Endothelial cell of umbilical vein (primary cell): Measurements from ENCODE around the gene DIAPH1. TPM values are rescaled to one million over a fixed set of nuclear protein-coding genes. Genes with fewer than 3 reads are reported as not detected.

Source experiments
- BruUV-seq: library from RNA; stranded (reverse); fragments of 400-500 nt; replicated peaks from 2 replicates; lab custom pipeline; 2021; lab: Mats Ljungman, UMichigan
- CTCF ChIA-PET: fragments of 300-600, 350-600 bp; sonication (Branson Sonifier 250); formaldehyde crosslinking; loops from one replicate; lab custom pipeline; 2021; ENCODE audit warnings: antibody characterized with exemption, inconsistent platforms; lab: Charles Lee
- POLR2A ChIA-PET: fragments of 300-600, 350-600 bp; sonication (Branson Sonifier 250); formaldehyde crosslinking; loops from one replicate; lab custom pipeline; 2021; ENCODE audit warnings: antibody characterized with exemption, inconsistent platforms; lab: Charles Lee
- DNase-seq: peaks from one replicate; pipeline ENCODE4 v3.0.0-alpha.2; 2011; ENCODE audit warnings: low read depth, low spot score
- FAIRE-seq: peaks from 2 replicates; lab custom pipeline; 2011; peaks lifted over from hg19 to GRCh38; lab: Jason Lieb, UNC
- H2AFZ ChIP-seq: 2 replicates; pipeline ENCODE4 v1.6.0; 2012; ENCODE audit warnings: low read depth, low read length, control low read depth, inconsistent platforms
- H3K27ac ChIP-seq: 2 replicates; pipeline ENCODE4 v1.5.1; 2011; ENCODE audit warnings: low read depth, mild to moderate bottlenecking, control low read depth, low read length, moderate library complexity; ENCODE audit not compliant: insufficient read depth
- H3K27me3 ChIP-seq, 2 experiments: 2 replicates each; pipeline versions ENCODE4 v1.6.0 to v1.6.1; 2011; ENCODE audit warnings: low read length in 2 of 2, mixed read lengths in 1 of 2; ENCODE audit not compliant: control insufficient read depth in 2 of 2, insufficient read depth in 2 of 2
- H3K36me3 ChIP-seq, 2 experiments: 2 replicates in 1 of 2; 3 replicates in 1 of 2; pipeline ENCODE4 v1.5.1; 2011; ENCODE audit warnings: low read length in 2 of 2, mild to moderate bottlenecking in 1 of 2, moderate library complexity in 1 of 2; ENCODE audit not compliant: control insufficient read depth in 2 of 2, insufficient read depth in 2 of 2; ENCODE audit errors: extremely low read depth in 1 of 2
- H3K4me1 ChIP-seq: 3 replicates; pipeline ENCODE4 v1.5.1; 2011; ENCODE audit warnings: mild to moderate bottlenecking, low read length; ENCODE audit not compliant: control insufficient read depth, insufficient read depth; ENCODE audit errors: extremely low read depth
- H3K4me2 ChIP-seq: 2 replicates; pipeline ENCODE4 v1.6.1; 2011; ENCODE audit warnings: low read length, control low read depth, mixed read lengths; ENCODE audit not compliant: insufficient read depth
- H3K4me3 ChIP-seq, 3 experiments: fragments of 200-600 bp in 1 of 3; sonication (generic), shearing (Covaris generic) in 1 of 3; replicated peaks in 1 of 3; 2 replicates each; pipeline ENCODE4 v1.5.1; 2011 to 2016; ENCODE audit warnings: control low read depth in 3 of 3, low read length in 3 of 3, mild to moderate bottlenecking in 2 of 3, inconsistent platforms in 1 of 3, low read depth in 1 of 3, moderate library complexity in 1 of 3; ENCODE audit not compliant: insufficient read depth in 1 of 3
- H3K79me2 ChIP-seq: 2 replicates; pipeline ENCODE4 v1.6.0; 2012; ENCODE audit warnings: low read length, inconsistent platforms; ENCODE audit not compliant: control insufficient read depth, insufficient read depth
- H3K9ac ChIP-seq: replicated peaks from 2 replicates; pipeline ENCODE3; 2011; ENCODE audit warnings: low read length, control low read depth; ENCODE audit not compliant: insufficient read depth; ENCODE audit errors: extremely low read depth
- H3K9me1 ChIP-seq: replicated peaks from 3 replicates; pipeline ENCODE4 v1.6.0; 2011; ENCODE audit warnings: mild to moderate bottlenecking, low read length; ENCODE audit not compliant: control insufficient read depth, insufficient read depth; ENCODE audit errors: extremely low read depth
- H3K9me3 ChIP-seq: replicated peaks from 2 replicates; pipeline ENCODE4 v1.5.1; 2012; ENCODE audit warnings: low read length, inconsistent platforms; ENCODE audit not compliant: control insufficient read depth, insufficient read depth
- H4K20me1 ChIP-seq: replicated peaks from 2 replicates; pipeline ENCODE3; 2011; ENCODE audit warnings: mild to moderate bottlenecking, low read length; ENCODE audit not compliant: control insufficient read depth, insufficient read depth; ENCODE audit errors: extremely low read depth
- EZH2 ChIP-seq: IDR thresholded peaks from 2 replicates; pipeline ENCODE4 v1.6.1; 2012; ENCODE audit warnings: borderline replicate concordance, low read depth, mild to moderate bottlenecking, moderate library complexity, low read length, inconsistent platforms; ENCODE audit not compliant: severe bottlenecking
- FOS ChIP-seq: IDR thresholded peaks from 2 replicates; pipeline ENCODE4 v1.6.1; 2011; ENCODE audit warnings: mild to moderate bottlenecking, low read length, moderate library complexity, borderline replicate concordance; ENCODE audit not compliant: insufficient read depth
- GATA2 ChIP-seq: IDR thresholded peaks from 2 replicates; pipeline ENCODE4 v1.7.0; 2011; ENCODE audit warnings: low read depth, mild to moderate bottlenecking, moderate library complexity, mixed read lengths, low read length; ENCODE audit not compliant: insufficient read length, insufficient read depth
- JUN ChIP-seq: IDR thresholded peaks from 2 replicates; pipeline ENCODE4 v1.6.1; 2011; ENCODE audit warnings: borderline replicate concordance, low read depth; ENCODE audit not compliant: insufficient read length, insufficient read depth
- MYC ChIP-seq: IDR thresholded peaks from one replicate; pipeline ENCODE4 v1.6.1; 2011; ENCODE audit warnings: mild to moderate bottlenecking, low read depth, low read length
- POLR2A ChIP-seq: IDR thresholded peaks from 2 replicates; pipeline ENCODE4 v1.6.1; 2012; ENCODE audit warnings: low read depth, mild to moderate bottlenecking, control low read depth, low read length
- POLR2AphosphoS5 ChIP-seq: IDR thresholded peaks from 2 replicates; pipeline ENCODE4 v1.6.1; 2012; ENCODE audit warnings: low read depth, mild to moderate bottlenecking, control low read depth, low read length, moderate library complexity; ENCODE audit not compliant: insufficient read depth
- dilution Hi-C: fragments of 300-500 bp; cut with MboI; formaldehyde crosslinking; loops from one replicate; pipeline ENCODE4 v1.15.0; 2019; ENCODE audit warnings: low sequenced_read_pairs; ENCODE audit not compliant: extremely low pct_ligation_motif_present
- intact Hi-C: fragments of 100-400 bp; cut with micrococcal nuclease; formaldehyde crosslinking; loops from one replicate; pipeline ENCODE4 v1.10.0; 2022
- polyA plus RNA-seq, 4 experiments: library from polyadenylated mRNA; depleted of rRNA in 3 of 4; stranded (reverse) in 3 of 4; unstranded in 1 of 4; fragments of >200 nt; gene quantifications; 2 replicates each; pipeline versions ENCODE4 v1.2.1 to v1.2.3, GENCODE V29; 2011 to 2012; ENCODE audit warnings: missing spikeins in 1 of 4
- total RNA-seq: library from RNA; stranded (reverse); gene quantifications from 2 replicates; pipeline ENCODE4 v1.2.3, GENCODE V29; 2021
- TF ChIP-seq, protein P1 (sequence below): IDR thresholded peaks from 2 replicates; pipeline ENCODE4 v1.6.1; 2011; ENCODE audit not compliant: insufficient read depth, insufficient read length
- TF ChIP-seq, protein P2 (sequence below), 2 donors: IDR thresholded peaks; 1 replicate in 1 of 2; 2 replicates in 1 of 2; pipeline ENCODE4 v1.5.1; 2011; ENCODE audit warnings: low read length in 2 of 2, mild to moderate bottlenecking in 2 of 2, moderate library complexity in 2 of 2, control low read depth in 1 of 2, inconsistent platforms in 1 of 2, low read depth in 1 of 2; ENCODE audit not compliant: insufficient read depth in 1 of 2; ENCODE audit errors: extremely low read depth in 1 of 2

Gene DIAPH1
- total and polyA plus RNA-seq, 2 donors (not counting 3 experiments of a cell fraction or from before 2014, with no cell fraction given) = 68.6 to 105 TPM

DNA sequence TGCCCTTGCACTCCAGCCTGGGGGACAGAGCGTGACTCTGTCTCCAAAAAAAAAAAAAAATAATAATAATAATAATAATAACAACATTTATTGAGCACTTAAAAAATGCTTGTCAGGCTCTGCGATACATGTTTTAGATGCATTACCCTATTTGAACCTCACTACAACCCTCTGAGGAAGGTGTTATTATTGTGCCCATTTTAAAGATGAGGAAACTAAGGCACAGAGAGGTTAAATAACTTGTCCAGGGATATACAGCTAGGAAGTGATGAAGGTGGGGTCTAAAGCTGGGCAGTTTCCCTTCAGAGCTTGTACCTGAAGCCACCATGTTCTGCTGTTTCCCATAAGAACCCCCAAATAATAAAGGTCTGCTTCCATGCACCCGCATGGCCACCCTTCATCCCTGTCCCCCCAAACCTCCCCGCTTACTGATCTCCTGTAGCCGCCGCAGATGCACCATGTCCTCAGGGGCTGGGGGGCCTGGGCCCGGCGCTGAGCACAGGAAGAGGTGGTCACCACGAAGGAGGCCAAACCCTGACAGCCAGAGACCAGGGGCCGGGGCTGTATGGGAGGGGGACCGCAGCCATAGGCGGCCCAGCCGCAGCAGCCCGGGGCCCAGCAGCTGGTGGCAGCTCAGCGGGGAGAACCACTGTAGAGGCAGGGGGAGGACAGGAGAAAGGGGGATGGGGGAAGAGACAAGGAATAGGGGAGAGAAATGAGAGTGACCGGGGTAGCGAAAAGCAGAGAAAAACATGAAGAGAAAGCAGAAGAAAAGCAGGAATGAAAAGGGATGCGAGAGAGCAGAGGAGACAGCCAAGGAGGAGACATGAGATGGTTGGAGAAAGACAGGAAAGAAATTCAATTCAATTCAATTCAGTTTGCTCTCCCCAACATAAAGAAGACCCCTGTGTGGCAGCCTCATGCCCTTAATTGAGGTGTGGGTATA, 47.5 kb upstream of the DIAPH1 start:
- peaks cover 9% of the 10 kb centered on the region for H3K79me2 ChIP-seq
- no TSS peak for BruUV-seq
- H3K27me3 ChIP-seq = no peaks in the 10 kb centered on the region
- DNase-seq (no peak), FAIRE-seq (no peak)
- no peaks in the 10 kb centered on the region for H3K9me1 ChIP-seq
- no peak overlapping the region for H3K4me2 ChIP-seq
- H2AFZ ChIP-seq = no peak overlapping the region
- no peak for TF ChIP-seq JUN
- no peak for TF ChIP-seq FOS
- TF ChIP-seq GATA2 = no peak
- no peak for TF ChIP-seq POLR2AphosphoS5
- TF ChIP-seq POLR2A = no peak
- TF ChIP-seq MYC = no peak
- TF ChIP-seq, protein P1, sequence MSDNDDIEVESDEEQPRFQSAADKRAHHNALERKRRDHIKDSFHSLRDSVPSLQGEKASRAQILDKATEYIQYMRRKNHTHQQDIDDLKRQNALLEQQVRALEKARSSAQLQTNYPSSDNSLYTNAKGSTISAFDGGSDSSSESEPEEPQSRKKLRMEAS = no peak
- TF ChIP-seq EZH2 = no peak
- TF ChIP-seq, protein P2, sequence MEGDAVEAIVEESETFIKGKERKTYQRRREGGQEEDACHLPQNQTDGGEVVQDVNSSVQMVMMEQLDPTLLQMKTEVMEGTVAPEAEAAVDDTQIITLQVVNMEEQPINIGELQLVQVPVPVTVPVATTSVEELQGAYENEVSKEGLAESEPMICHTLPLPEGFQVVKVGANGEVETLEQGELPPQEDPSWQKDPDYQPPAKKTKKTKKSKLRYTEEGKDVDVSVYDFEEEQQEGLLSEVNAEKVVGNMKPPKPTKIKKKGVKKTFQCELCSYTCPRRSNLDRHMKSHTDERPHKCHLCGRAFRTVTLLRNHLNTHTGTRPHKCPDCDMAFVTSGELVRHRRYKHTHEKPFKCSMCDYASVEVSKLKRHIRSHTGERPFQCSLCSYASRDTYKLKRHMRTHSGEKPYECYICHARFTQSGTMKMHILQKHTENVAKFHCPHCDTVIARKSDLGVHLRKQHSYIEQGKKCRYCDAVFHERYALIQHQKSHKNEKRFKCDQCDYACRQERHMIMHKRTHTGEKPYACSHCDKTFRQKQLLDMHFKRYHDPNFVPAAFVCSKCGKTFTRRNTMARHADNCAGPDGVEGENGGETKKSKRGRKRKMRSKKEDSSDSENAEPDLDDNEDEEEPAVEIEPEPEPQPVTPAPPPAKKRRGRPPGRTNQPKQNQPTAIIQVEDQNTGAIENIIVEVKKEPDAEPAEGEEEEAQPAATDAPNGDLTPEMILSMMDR (IDR thresholded peaks at IDR 0.05; ENCODE audit: extremely low read depth in 1 of 2, insufficient read depth in 1 of 2, low read depth in 1 of 2, low read length in 2 of 2) = no peak
- dilution Hi-C loops (no loop called here), intact Hi-C loops (loop anchor here (1.0 to 2.0 kb wide), 4 partner anchors 15 to 213 kb away; no protein-coding TSS in a partner anchor)
- no peak overlapping the region for H3K4me3 ChIP-seq
- H3K36me3 ChIP-seq = peaks cover 28 to 51% of the 10 kb centered on the region in 2 experiments
- ChIA-PET CTCF (interaction anchor here (0.9 to 5.2 kb wide), 6 partner anchors 10 to 295 kb away, joined by 3 to 61 read pairs (median 6); no protein-coding TSS in a partner anchor), POLR2A (no interaction called here)
- H3K9me3 ChIP-seq = no peaks in the 10 kb centered on the region
- H3K27ac ChIP-seq = no peak overlapping the region
- peaks cover 4% of the 10 kb centered on the region for H3K4me1 ChIP-seq
- no peak overlapping the region for H3K9ac ChIP-seq
- H4K20me1 ChIP-seq = no peaks in the 10 kb centered on the region
